Astrocyte of the spinal cord (primary cell): ENCODE results near the gene ADAM23.
"Not testable (repeated sequence)": the region's sequence is repeated elsewhere in the genome, so short reads cannot be mapped to it uniquely, and the experiment has no call there.

Source experiments
- DNase-seq: peaks from one replicate; pipeline ENCODE4 v3.0.0; 2011; ENCODE audit warnings: low read depth, low spot score
- H3K4me3 ChIP-seq: 2 replicates; pipeline ENCODE4 v1.5.1; 2011; ENCODE audit warnings: low read depth, mild to moderate bottlenecking, low read length, moderate library complexity
- in situ Hi-C: cut with HindIII; loops from 2 replicates; pipeline ENCODE4 v1.10.0; 2017; ENCODE audit warnings: low sequenced_read_pairs
- TF ChIP-seq, protein P1 (sequence below): IDR thresholded peaks from 2 replicates; pipeline ENCODE4 v1.5.1; 2012; ENCODE audit warnings: low read depth, mild to moderate bottlenecking, low read length, inconsistent platforms

ADAM23 gene, protein sequence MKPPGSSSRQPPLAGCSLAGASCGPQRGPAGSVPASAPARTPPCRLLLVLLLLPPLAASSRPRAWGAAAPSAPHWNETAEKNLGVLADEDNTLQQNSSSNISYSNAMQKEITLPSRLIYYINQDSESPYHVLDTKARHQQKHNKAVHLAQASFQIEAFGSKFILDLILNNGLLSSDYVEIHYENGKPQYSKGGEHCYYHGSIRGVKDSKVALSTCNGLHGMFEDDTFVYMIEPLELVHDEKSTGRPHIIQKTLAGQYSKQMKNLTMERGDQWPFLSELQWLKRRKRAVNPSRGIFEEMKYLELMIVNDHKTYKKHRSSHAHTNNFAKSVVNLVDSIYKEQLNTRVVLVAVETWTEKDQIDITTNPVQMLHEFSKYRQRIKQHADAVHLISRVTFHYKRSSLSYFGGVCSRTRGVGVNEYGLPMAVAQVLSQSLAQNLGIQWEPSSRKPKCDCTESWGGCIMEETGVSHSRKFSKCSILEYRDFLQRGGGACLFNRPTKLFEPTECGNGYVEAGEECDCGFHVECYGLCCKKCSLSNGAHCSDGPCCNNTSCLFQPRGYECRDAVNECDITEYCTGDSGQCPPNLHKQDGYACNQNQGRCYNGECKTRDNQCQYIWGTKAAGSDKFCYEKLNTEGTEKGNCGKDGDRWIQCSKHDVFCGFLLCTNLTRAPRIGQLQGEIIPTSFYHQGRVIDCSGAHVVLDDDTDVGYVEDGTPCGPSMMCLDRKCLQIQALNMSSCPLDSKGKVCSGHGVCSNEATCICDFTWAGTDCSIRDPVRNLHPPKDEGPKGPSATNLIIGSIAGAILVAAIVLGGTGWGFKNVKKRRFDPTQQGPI

DNA sequence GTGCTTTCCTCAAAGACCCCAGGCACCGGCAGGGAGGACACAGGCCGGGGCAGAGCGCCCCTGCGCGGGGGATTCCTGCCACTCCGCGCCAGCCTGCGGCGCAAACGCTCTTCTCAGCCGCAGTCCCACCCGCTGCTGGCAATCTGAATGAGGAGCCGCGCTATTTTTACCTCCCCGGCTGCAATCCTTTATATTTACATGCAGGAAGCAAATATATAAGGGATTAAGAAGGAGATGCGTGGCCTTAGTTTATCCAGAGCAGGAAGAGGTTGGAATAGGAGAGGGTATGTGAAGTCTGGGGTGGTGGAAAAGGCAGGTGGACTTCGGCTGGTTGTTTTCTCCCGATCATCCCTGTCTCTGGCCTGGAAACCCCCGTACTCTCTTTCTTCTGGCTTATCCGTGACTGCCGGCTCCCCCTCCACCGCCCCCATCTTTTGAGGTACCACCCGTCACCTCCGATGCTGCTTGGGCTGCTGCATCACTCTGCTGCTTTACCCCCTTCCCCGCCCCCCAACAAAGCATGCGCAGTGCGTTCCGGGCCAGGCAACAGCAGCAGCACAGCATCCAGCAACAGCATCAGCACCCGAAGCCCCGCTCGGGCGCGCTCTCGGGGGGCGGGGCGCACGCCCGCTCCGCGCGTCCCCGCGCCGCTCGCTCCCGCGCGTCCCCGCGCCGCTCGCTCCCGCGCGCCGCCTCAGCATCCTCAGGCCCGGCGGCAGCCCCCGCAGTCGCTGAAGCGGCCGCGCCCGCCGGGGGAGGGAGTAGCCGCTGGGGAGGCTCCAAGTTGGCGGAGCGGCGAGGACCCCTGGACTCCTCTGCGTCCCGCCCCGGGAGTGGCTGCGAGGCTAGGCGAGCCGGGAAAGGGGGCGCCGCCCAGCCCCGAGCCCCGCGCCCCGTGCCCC lies at the start of gene ADAM23:
ADAM23 (plus strand) TSS at position 700 of the 902 bp plus-strand sequence. CDS start 335 bp downstream, outside the sequence.
- peak; percentile 32 for DNase-seq
- TF ChIP-seq, protein P1, sequence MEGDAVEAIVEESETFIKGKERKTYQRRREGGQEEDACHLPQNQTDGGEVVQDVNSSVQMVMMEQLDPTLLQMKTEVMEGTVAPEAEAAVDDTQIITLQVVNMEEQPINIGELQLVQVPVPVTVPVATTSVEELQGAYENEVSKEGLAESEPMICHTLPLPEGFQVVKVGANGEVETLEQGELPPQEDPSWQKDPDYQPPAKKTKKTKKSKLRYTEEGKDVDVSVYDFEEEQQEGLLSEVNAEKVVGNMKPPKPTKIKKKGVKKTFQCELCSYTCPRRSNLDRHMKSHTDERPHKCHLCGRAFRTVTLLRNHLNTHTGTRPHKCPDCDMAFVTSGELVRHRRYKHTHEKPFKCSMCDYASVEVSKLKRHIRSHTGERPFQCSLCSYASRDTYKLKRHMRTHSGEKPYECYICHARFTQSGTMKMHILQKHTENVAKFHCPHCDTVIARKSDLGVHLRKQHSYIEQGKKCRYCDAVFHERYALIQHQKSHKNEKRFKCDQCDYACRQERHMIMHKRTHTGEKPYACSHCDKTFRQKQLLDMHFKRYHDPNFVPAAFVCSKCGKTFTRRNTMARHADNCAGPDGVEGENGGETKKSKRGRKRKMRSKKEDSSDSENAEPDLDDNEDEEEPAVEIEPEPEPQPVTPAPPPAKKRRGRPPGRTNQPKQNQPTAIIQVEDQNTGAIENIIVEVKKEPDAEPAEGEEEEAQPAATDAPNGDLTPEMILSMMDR, result peak; percentile 19
- in situ Hi-C loops, result no loop called here
- peak within 1 kb of the TSS; percentile 46 for H3K4me3 ChIP-seq

DNA sequence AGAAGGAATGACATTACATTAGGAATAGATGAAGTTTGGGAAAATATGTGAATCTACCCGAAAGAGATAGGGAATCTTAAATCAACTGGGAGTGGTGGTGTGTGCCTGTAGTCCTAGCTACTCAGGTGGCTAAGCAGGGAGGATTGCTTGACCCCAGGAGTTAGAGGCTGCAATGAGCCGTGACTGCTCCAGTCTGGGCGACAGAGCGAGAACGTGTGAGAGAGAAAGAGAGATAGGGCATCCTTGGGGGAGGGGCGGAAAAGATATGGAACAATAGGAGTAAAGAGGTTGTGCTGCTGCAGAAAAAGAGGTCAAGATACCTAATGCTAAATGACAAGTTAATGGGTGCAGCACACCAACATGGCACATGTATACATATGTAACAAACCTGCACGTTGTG lies 47.1 kb upstream of the ADAM23 start:
- H3K4me3 ChIP-seq, result no peak overlapping the region
- TF ChIP-seq, protein P1, result no peak
- no peak for DNase-seq
- in situ Hi-C loops, result no loop called here

GRCh38 chr2:206402956-206403569 lies 40.3 kb upstream of the ADAM23 start:
- H3K4me3 ChIP-seq, in situ Hi-C loops, DNase-seq: not testable (repeated sequence)

GRCh38 chr2:206408323-206409320 lies 34.7 kb upstream of the ADAM23 start:
- in situ Hi-C loops, result no loop called here
- DNase-seq, result no peak
- TF ChIP-seq, protein P1, result no peak
- no peak overlapping the region for H3K4me3 ChIP-seq

- H3K4me3 ChIP-seq, result no peak overlapping the region
- no peak for DNase-seq
- in situ Hi-C loops, result no loop called here
- TF ChIP-seq, protein P1, result no peak
Observed at GRCh38 chr2:206410714-206411113, 32.6 kb upstream of the ADAM23 start.
